AG10803 (cell line): ENCODE data around the gene ROR1.

ENCODE experiments used
- DNase-seq: peaks from one replicate; pipeline ENCODE4 v3.0.0; 2010; ENCODE audit warnings: low read depth
- H3K4me3 ChIP-seq: 2 replicates; pipeline ENCODE4 v1.5.1; 2011; ENCODE audit warnings: mild to moderate bottlenecking, low read length, control low read depth
- CTCF ChIP-seq: conservative IDR thresholded peaks from 2 replicates; pipeline ENCODE4 v1.5.1; 2011; ENCODE audit warnings: mild to moderate bottlenecking, low read length, control low read depth, inconsistent platforms

The ROR1 gene

GRCh38 chr1:63854091-63854490 is 80.3 kb downstream of the ROR1 start:
- no peak overlapping the region for H3K4me3 ChIP-seq
- no peak for DNase-seq
- no peak for TF ChIP-seq CTCF

- no peak for DNase-seq
- TF ChIP-seq CTCF = no peak
- no peak overlapping the region for H3K4me3 ChIP-seq
These were observed 82.1 kb downstream of the ROR1 start for GRCh38 chr1:63855942-63856341.

DNA sequence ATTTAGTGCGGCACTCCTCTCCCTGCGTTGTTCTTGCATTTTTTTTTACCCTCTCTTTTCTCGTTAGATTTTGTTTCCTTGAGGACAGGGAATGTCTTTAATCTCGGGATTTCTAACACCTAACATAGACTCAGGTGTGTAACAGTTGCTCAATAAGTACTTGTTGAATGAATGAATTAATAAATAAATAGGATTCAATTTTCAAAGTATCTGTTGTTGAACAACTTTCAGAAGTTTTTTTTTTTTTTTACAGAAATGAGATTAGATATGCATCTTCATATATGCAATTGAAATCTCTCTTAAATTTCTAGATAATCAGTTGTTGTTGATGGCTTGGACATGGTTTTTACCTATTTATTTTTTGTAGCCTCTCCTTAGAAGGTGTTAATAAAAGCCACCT is 83.1 kb downstream of the ROR1 start:
- no peak for TF ChIP-seq CTCF
- no peak for DNase-seq
- H3K4me3 ChIP-seq = no peak overlapping the region

DNA sequence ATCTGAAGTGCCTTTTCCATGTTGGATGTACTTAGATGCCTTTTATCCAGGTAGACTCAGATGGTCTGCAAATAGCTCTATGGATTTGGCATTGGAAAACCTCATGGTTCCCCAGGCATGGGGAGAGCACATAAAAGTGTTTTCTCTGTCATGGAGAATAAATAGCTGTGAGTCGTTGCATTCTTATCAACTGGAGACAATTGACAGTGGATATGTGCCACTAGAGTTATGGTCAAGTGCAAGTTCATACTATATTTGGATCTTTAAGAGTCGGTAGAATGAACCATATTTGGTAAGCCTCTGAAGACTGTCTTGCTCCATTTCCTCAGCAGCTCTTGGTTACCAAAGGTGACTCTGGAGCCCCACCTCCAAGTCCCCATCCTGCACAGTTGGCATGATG is 83.7 kb downstream of the ROR1 start:
- TF ChIP-seq CTCF = no peak
- DNase-seq = no peak
- H3K4me3 ChIP-seq = no peak overlapping the region

GRCh38 chr1:63858153-63858552 is 84.3 kb downstream of the ROR1 start:
- no peak for DNase-seq
- H3K4me3 ChIP-seq = no peak overlapping the region
- TF ChIP-seq CTCF = no peak

DNA sequence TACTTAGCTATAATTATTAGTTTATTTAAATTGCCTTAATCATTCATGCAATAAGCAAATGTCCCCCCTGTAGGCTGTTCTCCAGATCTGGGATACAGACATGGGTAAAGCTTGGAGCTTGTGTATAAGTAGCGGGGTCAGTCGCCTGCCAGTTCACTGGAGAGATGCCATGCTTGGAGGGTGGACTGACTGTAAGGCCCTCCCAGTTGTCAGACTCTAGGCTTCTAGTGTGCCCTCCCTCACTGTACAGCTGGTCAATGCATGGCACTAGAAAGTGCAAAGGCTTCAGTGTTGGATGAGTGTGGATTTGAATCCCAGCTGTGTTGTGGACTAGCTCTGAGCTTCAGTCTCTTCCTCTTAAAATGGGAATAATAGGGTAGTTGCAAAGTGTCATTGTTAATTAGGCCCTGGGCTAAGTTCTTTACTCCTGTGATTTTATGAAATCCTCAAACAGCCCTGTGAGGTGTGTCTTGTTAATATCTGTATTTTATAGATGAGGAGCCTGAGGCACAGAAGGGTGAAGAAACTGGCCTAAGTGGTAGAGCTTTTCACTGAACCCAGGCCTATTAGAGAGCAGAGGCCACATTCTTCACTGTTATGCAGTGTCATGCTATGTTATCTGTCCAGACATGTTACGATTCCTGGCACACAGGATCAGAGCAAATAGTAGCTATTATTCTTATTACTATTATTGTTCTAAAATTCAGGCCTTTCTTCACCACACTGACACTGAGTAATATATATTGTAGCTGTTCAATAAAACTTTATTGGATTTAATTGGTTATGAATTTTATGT is 85.9 kb downstream of the ROR1 start:
- no peak for TF ChIP-seq CTCF
- no peak overlapping the region for H3K4me3 ChIP-seq
- no peak for DNase-seq

DNA sequence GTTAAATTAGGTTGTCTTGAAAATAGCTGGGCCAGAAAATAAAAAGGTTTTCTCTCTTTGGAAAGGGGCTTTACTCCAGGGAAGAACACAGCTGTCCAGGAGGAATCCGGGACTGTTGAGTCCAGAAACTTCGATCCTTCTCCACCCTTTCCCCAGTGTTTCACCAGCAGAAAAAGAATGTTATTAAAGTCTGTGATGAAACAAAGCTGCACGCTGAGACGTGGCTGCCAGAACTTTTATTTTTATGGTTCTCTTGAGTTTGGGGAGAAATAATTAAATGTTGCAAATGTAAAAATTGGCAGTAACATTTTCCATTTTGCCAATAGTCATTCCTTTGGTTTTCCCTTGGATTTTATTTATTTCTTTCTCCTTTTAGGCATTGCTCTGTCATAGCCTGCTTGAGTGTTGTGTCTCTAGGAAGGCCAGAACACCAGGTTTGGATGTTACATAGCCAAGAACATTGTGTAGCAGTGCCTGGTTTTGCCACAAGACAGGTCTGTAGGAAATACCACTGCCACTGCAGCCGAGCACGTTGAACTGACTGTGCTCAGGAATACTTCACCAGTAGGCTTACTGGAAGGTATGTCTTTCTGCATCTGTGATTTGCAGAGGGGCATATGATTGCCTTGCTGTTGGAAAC is 87.4 kb downstream of the ROR1 start:
- no peak for TF ChIP-seq CTCF
- no peak overlapping the region for H3K4me3 ChIP-seq
- peak; percentile 60 for DNase-seq
